Keratinocyte (primary cell): ENCODE measurements around the gene C10orf95. TPM values are rescaled to one million over a fixed set of nuclear protein-coding genes. Genes with fewer than 3 reads are reported as not detected.

Experiments used
- DNase-seq: peaks from one replicate; pipeline ENCODE4 v3.0.0-alpha.2; 2011; ENCODE audit warnings: low read depth, missing footprints, low spot score
- FAIRE-seq: peaks from 2 replicates; lab custom pipeline; 2011; peaks lifted over from hg19 to GRCh38; lab: Jason Lieb, UNC
- H2AFZ ChIP-seq: 2 replicates; pipeline ENCODE4 v1.6.0; 2012; ENCODE audit warnings: low read length, control low read depth, inconsistent platforms; ENCODE audit not compliant: control insufficient read depth
- H3K27ac ChIP-seq: 2 replicates; pipeline ENCODE4 v1.5.1; 2011; ENCODE audit warnings: low read length; ENCODE audit not compliant: control insufficient read depth, insufficient read depth
- H3K27me3 ChIP-seq: 3 replicates; pipeline ENCODE4 v1.6.0; 2011; ENCODE audit warnings: low read length; ENCODE audit not compliant: control insufficient read depth, insufficient read depth; ENCODE audit errors: extremely low read depth
- H3K36me3 ChIP-seq, 2 experiments: 2 replicates in 1 of 2; 3 replicates in 1 of 2; pipeline ENCODE4 v1.5.1; 2011; ENCODE audit warnings: low read length in 2 of 2, mild to moderate bottlenecking in 1 of 2; ENCODE audit not compliant: control insufficient read depth in 2 of 2, insufficient read depth in 2 of 2; ENCODE audit errors: extremely low read depth in 1 of 2
- H3K4me1 ChIP-seq: 3 replicates; pipeline ENCODE4 v1.5.1; 2011; ENCODE audit warnings: low read length; ENCODE audit not compliant: control insufficient read depth, insufficient read depth; ENCODE audit errors: extremely low read depth
- H3K4me2 ChIP-seq: 3 replicates; pipeline ENCODE4 v1.6.0; 2011; ENCODE audit warnings: low read depth, low read length; ENCODE audit not compliant: control insufficient read depth, insufficient read depth; ENCODE audit errors: extremely low read depth
- H3K4me3 ChIP-seq, 3 experiments: fragments of 200-600 bp in 1 of 3; sonication (generic) in 1 of 3; 2 replicates in 2 of 3; 3 replicates in 1 of 3; pipeline ENCODE4 v1.5.1; 2011 to 2016; ENCODE audit warnings: low read length in 3 of 3, mild to moderate bottlenecking in 3 of 3, control low read depth in 2 of 3, inconsistent platforms in 1 of 3, low read depth in 1 of 3, mixed read lengths in 1 of 3, mixed run types in 1 of 3, moderate library complexity in 1 of 3; ENCODE audit not compliant: control insufficient read depth in 2 of 3, insufficient read depth in 2 of 3; ENCODE audit errors: extremely low read depth in 1 of 3
- H3K79me2 ChIP-seq: 2 replicates; pipeline ENCODE4 v1.6.0; 2012; ENCODE audit warnings: low read length; ENCODE audit not compliant: control insufficient read depth, insufficient read depth
- H3K9ac ChIP-seq: 3 replicates; pipeline ENCODE4 v1.6.0; 2011; ENCODE audit warnings: low read length; ENCODE audit not compliant: control insufficient read depth, insufficient read depth; ENCODE audit errors: extremely low read depth
- H3K9me1 ChIP-seq: 3 replicates; pipeline ENCODE4 v1.6.0; 2011; ENCODE audit warnings: low read length; ENCODE audit not compliant: control insufficient read depth, insufficient read depth; ENCODE audit errors: extremely low read depth
- H3K9me3 ChIP-seq: 2 replicates; pipeline ENCODE4 v1.5.1; 2012; ENCODE audit warnings: low read depth, low read length; ENCODE audit not compliant: control insufficient read depth
- H4K20me1 ChIP-seq: 3 replicates; pipeline ENCODE4 v1.6.0; 2011; ENCODE audit warnings: low read length; ENCODE audit not compliant: control insufficient read depth, insufficient read depth; ENCODE audit errors: extremely low read depth
- CTCF ChIP-seq, 3 experiments: IDR thresholded peaks in 1 of 3; conservative IDR thresholded peaks in 1 of 3; optimal IDR thresholded peaks in 1 of 3; 2 replicates in 2 of 3; 3 replicates in 1 of 3; pipeline versions ENCODE3 to v1.5.1; 2011; ENCODE audit warnings: low read length in 3 of 3, mild to moderate bottlenecking in 3 of 3, moderate library complexity in 2 of 3, control low read depth in 1 of 3, inconsistent platforms in 1 of 3; ENCODE audit not compliant: insufficient read depth in 2 of 3; ENCODE audit errors: extremely low read depth in 1 of 3
- EZH2 ChIP-seq: IDR thresholded peaks from one replicate; pipeline ENCODE4 v1.6.1; 2012; ENCODE audit warnings: inconsistent platforms, mild to moderate bottlenecking, low read length, moderate library complexity
- dilution Hi-C: fragments of 300-500 bp; cut with MboI; formaldehyde crosslinking; loops from one replicate; pipeline ENCODE4 v1.7.0; 2020; ENCODE audit warnings: low sequenced_read_pairs; ENCODE audit not compliant: extremely low pct_ligation_motif_present
- polyA plus RNA-seq, 5 experiments: library from polyadenylated mRNA; depleted of rRNA in 3 of 5; stranded (reverse) in 3 of 5; stranded (forward) in 1 of 5; unstranded in 1 of 5; fragments of >200 nt; gene quantifications; 1 replicate in 1 of 5; 2 replicates in 3 of 5; 3 replicates in 1 of 5; pipeline versions ENCODE4 v1.2.1 to v1.2.3, GENCODE V29; 2011 to 2012; ENCODE audit warnings: missing spikeins in 2 of 5, low read depth in 1 of 5, low replicate concordance in 1 of 5

The C10orf95 gene
- polyA plus RNA-seq, 1 donor (not counting 4 experiments of a cell fraction or from before 2014, with no cell fraction given): 0.63 TPM

GRCh38 chr10:102449321-102450123 is 1.8 kb downstream of the C10orf95 start:
- FAIRE-seq: peak; percentile 29

GRCh38 chr10:102444851-102445250 is 6.5 kb downstream of the C10orf95 start:
- no peak overlapping the region for H3K9ac ChIP-seq
- peaks cover 5% of the 10 kb centered on the region for H3K4me1 ChIP-seq
- no peaks in the 10 kb centered on the region for H3K9me3 ChIP-seq
- H2AFZ ChIP-seq: no peak overlapping the region
- no peaks in the 10 kb centered on the region for H4K20me1 ChIP-seq
- TF ChIP-seq CTCF (optimal IDR thresholded peaks at IDR 0.05 in 1 of 3, IDR thresholded peaks at IDR 0.05 in 1 of 3, conservative IDR thresholded peaks at IDR 0.05 in 1 of 3; ENCODE audit: extremely low read depth in 1 of 3, insufficient read depth in 2 of 3, low read length in 3 of 3): no peak
- TF ChIP-seq EZH2: no peak
- no peaks in the 10 kb centered on the region for H3K27me3 ChIP-seq
- dilution Hi-C loops: no loop called here
- H3K4me2 ChIP-seq: no peak overlapping the region
- H3K27ac ChIP-seq: no peak overlapping the region
- DNase-seq (no peak), FAIRE-seq (no peak)
- H3K4me3 ChIP-seq: no peak overlapping the region
- no peaks in the 10 kb centered on the region for H3K79me2 ChIP-seq
- no peaks in the 10 kb centered on the region for H3K9me1 ChIP-seq
- H3K36me3 ChIP-seq: no peaks in the 10 kb centered on the region

More at GRCh38 chr10:102449321-102450123, 1.8 kb downstream of the C10orf95 start:
- peak overlapping the region; percentile 85 for H3K27ac ChIP-seq
- no peaks in the 10 kb centered on the region for H3K9me3 ChIP-seq
- peak overlapping the region; percentile 97 for H3K4me2 ChIP-seq
- TF ChIP-seq CTCF (optimal IDR thresholded peaks at IDR 0.05 in 1 of 3, IDR thresholded peaks at IDR 0.05 in 1 of 3, conservative IDR thresholded peaks at IDR 0.05 in 1 of 3; ENCODE audit: extremely low read depth in 1 of 3, insufficient read depth in 2 of 3, low read length in 3 of 3) (no peak), EZH2 (no peak)
- peak overlapping the region; percentile 73 to 100 (median 75) for H3K4me3 ChIP-seq
- no peak for DNase-seq
- no peaks in the 10 kb centered on the region for H3K9me1 ChIP-seq
- H3K79me2 ChIP-seq: peaks cover 1% of the 10 kb centered on the region
- H3K4me1 ChIP-seq: peaks cover 23% of the 10 kb centered on the region
- no peaks in the 10 kb centered on the region for H3K27me3 ChIP-seq
- peak overlapping the region; percentile 87 for H3K9ac ChIP-seq
- H4K20me1 ChIP-seq: no peaks in the 10 kb centered on the region
- H2AFZ ChIP-seq: peak overlapping the region; percentile 92
- no peaks in the 10 kb centered on the region for H3K36me3 ChIP-seq
- dilution Hi-C loops: no loop called here
